Neural progenitor cell (in vitro differentiated cells): ENCODE results near the gene PLAGL1. TPM values are rescaled to one million over a fixed set of nuclear protein-coding genes. Genes with fewer than 3 reads are reported as not detected.

Experiments used
- DNase-seq: peaks from one replicate; pipeline ENCODE4 v3.0.0-alpha.2; 2016; ENCODE audit warnings: low spot score
- H2AFZ ChIP-seq: fragments of 200-600 bp; sonication (generic); replicated peaks from 2 replicates; pipeline ENCODE4 v1.6.1; 2016; ENCODE audit warnings: antibody characterized with exemption
- H3F3A ChIP-seq: fragments of 200-600 bp; sonication (generic); 2 replicates; pipeline ENCODE4 v1.6.1; 2016; ENCODE audit warnings: antibody characterized with exemption, low read depth
- H3K27ac ChIP-seq: fragments of 200-600 bp; sonication (generic); 2 replicates; pipeline ENCODE4 v1.5.1; 2016; ENCODE audit warnings: mild to moderate bottlenecking
- H3K27me3 ChIP-seq: fragments of 200-600 bp; sonication (generic); 2 replicates; pipeline ENCODE4 v1.6.1; 2016; ENCODE audit warnings: mild to moderate bottlenecking, moderate library complexity
- H3K36me3 ChIP-seq: fragments of 200-600 bp; sonication (generic); 2 replicates; pipeline ENCODE4 v1.5.1; 2016
- H3K4me1 ChIP-seq: fragments of 200-600 bp; sonication (generic); 2 replicates; pipeline ENCODE4 v1.6.1; 2016; ENCODE audit warnings: mixed run types
- H3K4me2 ChIP-seq: fragments of 200-600 bp; sonication (generic); 2 replicates; pipeline ENCODE4 v1.6.1; 2016
- H3K4me3 ChIP-seq: fragments of 200-600 bp; sonication (generic); 2 replicates; pipeline ENCODE4 v1.5.1; 2016
- H3K79me2 ChIP-seq: fragments of 200-600 bp; sonication (generic); 2 replicates; pipeline ENCODE4 v1.6.1; 2016; ENCODE audit warnings: low read depth
- H3K9ac ChIP-seq: fragments of 200-600 bp; sonication (generic); 2 replicates; pipeline ENCODE4 v1.6.1; 2016
- H3K9me3 ChIP-seq: fragments of 200-600 bp; sonication (generic); 2 replicates; pipeline ENCODE4 v1.5.1; 2016; ENCODE audit warnings: low read depth
- H4K20me1 ChIP-seq: fragments of 200-600 bp; sonication (generic); 2 replicates; pipeline ENCODE4 v1.6.1; 2016; ENCODE audit warnings: low read depth
- H3K27ac Mint-ChIP-seq: 3 replicates; pipeline ENCODE4 v1.8.0; 2021; ENCODE audit warnings: mixed read lengths
- H3K27me3 Mint-ChIP-seq: 2 replicates; pipeline ENCODE4 v1.8.0; 2022; ENCODE audit warnings: low read depth, mild to moderate bottlenecking, inconsistent platforms, moderate library complexity, mixed read lengths; ENCODE audit not compliant: insufficient read depth
- H3K36me3 Mint-ChIP-seq: 3 replicates; pipeline ENCODE4 v1.8.0; 2021; ENCODE audit warnings: mixed read lengths
- H3K4me1 Mint-ChIP-seq: 3 replicates; pipeline ENCODE4 v1.8.0; 2021; ENCODE audit warnings: mixed read lengths
- H3K4me3 Mint-ChIP-seq: 3 replicates; pipeline ENCODE4 v1.8.0; 2021; ENCODE audit warnings: mild to moderate bottlenecking, moderate library complexity, mixed read lengths
- H3K9me3 Mint-ChIP-seq: 3 replicates; pipeline ENCODE4 v1.8.0; 2020; ENCODE audit warnings: mixed read lengths
- CTCF ChIP-seq: fragments of 200-600 bp; sonication (generic); IDR thresholded peaks from 2 replicates; pipeline ENCODE4 v1.5.1; 2017; ENCODE audit warnings: antibody characterized with exemption, mild to moderate bottlenecking
- EZH2 ChIP-seq: fragments of 200-600 bp; sonication (generic); IDR thresholded peaks from 2 replicates; pipeline ENCODE4 v1.6.1; 2017; ENCODE audit warnings: antibody characterized with exemption, mild to moderate bottlenecking, moderate library complexity
- EZH2phosphoT487 ChIP-seq: fragments of 200-600 bp; sonication (generic); IDR thresholded peaks from 2 replicates; pipeline ENCODE4 v1.6.1; 2017; ENCODE audit warnings: antibody characterized with exemption
- total RNA-seq: library from RNA; depleted of rRNA; stranded (reverse); fragments of >200 nt; gene quantifications from 2 replicates; pipeline ENCODE4 v1.2.3, GENCODE V29; 2015; ENCODE audit warnings: low replicate concordance

PLAGL1 gene
- total RNA-seq, 1 donor from 2014 or later, result 5.6 TPM

DNA sequence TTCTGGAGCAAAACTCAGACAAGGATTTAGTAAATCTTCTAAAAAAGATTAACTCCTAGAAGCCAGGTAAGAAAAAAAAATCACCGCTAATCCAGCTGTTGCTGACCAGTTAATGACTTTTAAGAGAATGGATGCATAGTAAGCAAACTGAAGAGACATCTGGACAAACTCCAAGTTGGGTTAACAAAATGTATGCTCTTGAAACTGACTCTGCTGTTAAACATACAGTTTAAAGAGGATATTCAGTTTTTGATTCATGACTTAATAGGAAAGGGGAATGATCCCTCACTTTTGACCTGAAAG is 70.4 kb downstream of the PLAGL1 start:
- Mint-ChIP-seq H3K9me3 (peaks cover 19% of the 10 kb centered on the region), H3K4me1 (peaks cover 27% of the 10 kb centered on the region), H3K4me3 (no peak overlapping the region), H3K36me3 (peaks cover 6% of the 10 kb centered on the region), H3K27me3 (peaks cover 8% of the 10 kb centered on the region), H3K27ac (no peak overlapping the region)
- TF ChIP-seq CTCF (no peak), EZH2phosphoT487 (no peak), EZH2 (no peak)
- no peak overlapping the region for H2AFZ ChIP-seq
- H3K4me2 ChIP-seq, result peak overlapping the region; percentile 64
- no peaks in the 10 kb centered on the region for H3K9me3 ChIP-seq
- H3K79me2 ChIP-seq, result no peaks in the 10 kb centered on the region
- no peak overlapping the region for H3K27ac ChIP-seq
- H3K9ac ChIP-seq, result no peak overlapping the region
- no peak overlapping the region for H3K4me3 ChIP-seq
- H3F3A ChIP-seq, result peaks cover 46% of the 10 kb centered on the region
- H3K4me1 ChIP-seq, result peaks cover 37% of the 10 kb centered on the region
- no peaks in the 10 kb centered on the region for H3K36me3 ChIP-seq
- H3K27me3 ChIP-seq, result no peaks in the 10 kb centered on the region
- no peaks in the 10 kb centered on the region for H4K20me1 ChIP-seq
- no peak for DNase-seq

GRCh38 chr6:143936778-143937667 is 71.0 kb downstream of the PLAGL1 start:
- Histone ChIP-seq H3K79me2 (no peaks in the 10 kb centered on the region), H3K4me1 (peaks cover 37% of the 10 kb centered on the region), H3F3A (peaks cover 46% of the 10 kb centered on the region), H4K20me1 (no peaks in the 10 kb centered on the region), H3K4me2 (peak overlapping the region; percentile 64), H3K36me3 (no peaks in the 10 kb centered on the region), H3K27ac (no peak overlapping the region), H3K9me3 (no peaks in the 10 kb centered on the region), H3K27me3 (no peaks in the 10 kb centered on the region), H3K9ac (no peak overlapping the region), H2AFZ (no peak overlapping the region), H3K4me3 (no peak overlapping the region)
- H3K4me3 Mint-ChIP-seq, result no peak overlapping the region
- H3K36me3 Mint-ChIP-seq, result peaks cover 3% of the 10 kb centered on the region
- peaks cover 7% of the 10 kb centered on the region for H3K27me3 Mint-ChIP-seq
- H3K27ac Mint-ChIP-seq, result peak overlapping the region; percentile 17
- peaks cover 21% of the 10 kb centered on the region for H3K4me1 Mint-ChIP-seq
- DNase-seq, result no peak
- peaks cover 20% of the 10 kb centered on the region for H3K9me3 Mint-ChIP-seq
- TF ChIP-seq CTCF (no peak), EZH2 (no peak), EZH2phosphoT487 (no peak)

GRCh38 chr6:143936347-143936746 is 71.7 kb downstream of the PLAGL1 start:
- H3K36me3 Mint-ChIP-seq, result peaks cover 3% of the 10 kb centered on the region
- no peaks in the 10 kb centered on the region for H4K20me1 ChIP-seq
- H3K27me3 ChIP-seq, result no peaks in the 10 kb centered on the region
- no peak overlapping the region for H3K9ac ChIP-seq
- no peak overlapping the region for H2AFZ ChIP-seq
- H3K27ac Mint-ChIP-seq, result no peak overlapping the region
- H3K9me3 ChIP-seq, result no peaks in the 10 kb centered on the region
- no peak overlapping the region for H3K27ac ChIP-seq
- H3K36me3 ChIP-seq, result no peaks in the 10 kb centered on the region
- no peak overlapping the region for H3K4me3 Mint-ChIP-seq
- peaks cover 23% of the 10 kb centered on the region for H3K9me3 Mint-ChIP-seq
- H3K4me3 ChIP-seq, result no peak overlapping the region
- H3K79me2 ChIP-seq, result no peaks in the 10 kb centered on the region
- H3F3A ChIP-seq, result peaks cover 41% of the 10 kb centered on the region
- H3K27me3 Mint-ChIP-seq, result peaks cover 5% of the 10 kb centered on the region
- H3K4me2 ChIP-seq, result no peak overlapping the region
- peaks cover 31% of the 10 kb centered on the region for H3K4me1 ChIP-seq
- TF ChIP-seq CTCF, result no peak
- no peak for TF ChIP-seq EZH2phosphoT487
- no peak for TF ChIP-seq EZH2
- H3K4me1 Mint-ChIP-seq, result peaks cover 21% of the 10 kb centered on the region
- no peak for DNase-seq
